Panc1 (cell line): ENCODE measurements around the gene FAM227B.

Experiments
- CTCF ChIP-seq: fragments of 450-650 bp; IDR thresholded peaks from 2 replicates; pipeline ENCODE4 v1.5.1; 2017; ENCODE audit warnings: mild to moderate bottlenecking
- POLR2AphosphoS5 ChIP-seq: IDR thresholded peaks from 2 replicates; pipeline ENCODE4 v1.6.1; 2012; ENCODE audit warnings: mild to moderate bottlenecking, low read depth, low read length, moderate library complexity

DNA sequence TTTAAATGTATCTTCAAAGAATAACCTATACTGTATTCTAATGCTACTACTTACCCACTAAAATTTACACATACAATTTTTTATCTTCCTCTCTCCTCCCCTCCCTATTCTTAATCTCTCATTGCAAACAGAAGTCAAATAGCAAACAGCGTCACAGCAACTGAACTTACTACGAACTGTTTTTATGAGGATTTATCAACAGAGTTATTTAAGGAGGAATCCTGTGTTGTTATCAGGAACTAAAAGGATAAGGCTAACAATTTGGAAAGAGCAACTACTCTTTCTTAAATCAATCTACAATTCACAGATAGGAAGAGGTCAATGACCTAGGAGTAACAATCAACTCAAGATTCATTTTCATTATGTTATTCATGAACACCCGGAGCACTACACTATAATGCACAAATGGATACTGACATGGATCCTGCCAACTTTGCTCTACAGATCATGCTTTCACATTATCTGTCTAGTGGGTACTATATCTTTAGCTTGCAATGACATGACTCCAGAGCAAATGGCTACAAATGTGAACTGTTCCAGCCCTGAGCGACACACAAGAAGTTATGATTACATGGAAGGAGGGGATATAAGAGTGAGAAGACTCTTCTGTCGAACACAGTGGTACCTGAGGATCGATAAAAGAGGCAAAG is 196.6 kb downstream of the FAM227B start:
- TF ChIP-seq CTCF = no peak
- no peak for TF ChIP-seq POLR2AphosphoS5
